H1 (cell line): Measurements from ENCODE around the gene RDH12. TPM values are rescaled to one million over a fixed set of nuclear protein-coding genes. Genes with fewer than 3 reads are reported as not detected.

Experiments
- CTCF ChIA-PET: fragments of 300-600 bp; sonication (Branson Sonifier 250); formaldehyde crosslinking; loops from one replicate; lab custom pipeline; 2021; ENCODE audit not compliant: partially characterized antibody; lab: Charles Lee
- POLR2A ChIA-PET: fragments of 300-600 bp; sonication (Branson Sonifier 250); formaldehyde crosslinking; loops from one replicate; lab custom pipeline; 2021; ENCODE audit warnings: inconsistent platforms; ENCODE audit not compliant: partially characterized antibody; lab: Charles Lee
- DNase-seq, 2 experiments: peaks; one replicate each; pipeline versions ENCODE4 v3.0.0 to v3.0.0-alpha.2; 2010 to 2022; ENCODE audit warnings: low spot score in 2 of 2, low read depth in 1 of 2, mixed read lengths in 1 of 2
- FAIRE-seq: peaks from 2 replicates; lab custom pipeline; 2011; peaks lifted over from hg19 to GRCh38; lab: Jason Lieb, UNC
- H2AFZ ChIP-seq: 2 replicates; pipeline ENCODE4 v1.8.1; 2012; ENCODE audit warnings: low read length, inconsistent platforms
- H2AK5ac ChIP-seq: 2 replicates; pipeline ENCODE4 v1.6.1; 2013; ENCODE audit warnings: low read depth, low read length
- H2BK120ac ChIP-seq: replicated peaks from 2 replicates; pipeline ENCODE3; 2013; ENCODE audit warnings: low read depth, low read length, inconsistent platforms
- H2BK12ac ChIP-seq: 2 replicates; pipeline ENCODE4 v1.6.1; 2013; ENCODE audit warnings: low read depth, low read length
- H2BK15ac ChIP-seq: 2 replicates; pipeline ENCODE4 v1.6.1; 2013; ENCODE audit warnings: low read length
- H2BK20ac ChIP-seq: 2 replicates; pipeline ENCODE4 v1.6.1; 2013; ENCODE audit warnings: low read length
- H2BK5ac ChIP-seq: 2 replicates; pipeline ENCODE4 v1.6.1; 2013; ENCODE audit warnings: low read depth, low read length
- H3K14ac ChIP-seq: 2 replicates; pipeline ENCODE4 v1.6.1; 2013; ENCODE audit warnings: inconsistent platforms; ENCODE audit not compliant: insufficient read length
- H3K18ac ChIP-seq: 2 replicates; pipeline ENCODE4 v1.6.1; 2013; ENCODE audit warnings: low read length; ENCODE audit errors: extremely low read depth
- H3K23ac ChIP-seq: 2 replicates; pipeline ENCODE4 v1.6.1; 2013; ENCODE audit warnings: inconsistent platforms; ENCODE audit not compliant: insufficient read length
- H3K23me2 ChIP-seq: 2 replicates; pipeline ENCODE4 v1.6.1; 2013; ENCODE audit warnings: low read depth, low read length
- H3K27ac ChIP-seq: 2 replicates; pipeline ENCODE4 v1.6.1; 2011; ENCODE audit warnings: low read depth, low read length, inconsistent platforms
- H3K27me3 ChIP-seq, 4 experiments: replicated peaks in 1 of 4; 1 replicate in 1 of 4; 2 replicates in 3 of 4; pipeline versions ENCODE4 v1.6.1 to v1.8.1; 2011 to 2013; ENCODE audit warnings: low read length in 3 of 4, mild to moderate bottlenecking in 3 of 4, inconsistent platforms in 2 of 4, mixed read lengths in 2 of 4, moderate library complexity in 1 of 4; ENCODE audit not compliant: control insufficient read depth in 3 of 4, insufficient read depth in 3 of 4; ENCODE audit errors: extremely low read depth in 1 of 4
- H3K36me3 ChIP-seq, 4 experiments: 2 replicates each; pipeline versions ENCODE4 v1.6.1 to v1.8.1; 2011 to 2013; ENCODE audit warnings: mild to moderate bottlenecking in 4 of 4, low read length in 3 of 4, moderate library complexity in 2 of 4, control low read depth in 1 of 4, inconsistent platforms in 1 of 4; ENCODE audit not compliant: insufficient read depth in 4 of 4, control insufficient read depth in 2 of 4
- H3K4ac ChIP-seq: replicated peaks from 2 replicates; pipeline ENCODE3; 2013; ENCODE audit warnings: low read length, low read depth, mixed read lengths, inconsistent platforms; ENCODE audit not compliant: insufficient read length
- H3K4me1 ChIP-seq, 4 experiments: replicated peaks in 1 of 4; 1 replicate in 1 of 4; 2 replicates in 3 of 4; pipeline versions ENCODE4 v1.6.1 to v1.8.1; 2011 to 2013; ENCODE audit warnings: low read length in 3 of 4, inconsistent platforms in 2 of 4, mixed read lengths in 1 of 4; ENCODE audit not compliant: insufficient read depth in 4 of 4, control insufficient read depth in 3 of 4
- H3K4me2 ChIP-seq, 2 experiments: 2 replicates each; pipeline versions ENCODE4 v1.6.1 to v1.8.1; 2011 to 2013; ENCODE audit warnings: low read depth in 2 of 2, low read length in 2 of 2, control low read depth in 1 of 2, inconsistent platforms in 1 of 2, mild to moderate bottlenecking in 1 of 2; ENCODE audit not compliant: insufficient read depth in 1 of 2
- H3K4me3 ChIP-seq, 4 experiments: fragments of 200-600, 300-600 bp in 1 of 4; sonication (generic), shearing (Covaris generic), sonication (Bioruptor Twin) in 1 of 4; 2 replicates each; pipeline versions ENCODE4 v1.5.1 to v1.8.1; 2011 to 2016; ENCODE audit warnings: low read length in 4 of 4, low read depth in 3 of 4, control low read depth in 2 of 4, inconsistent platforms in 2 of 4, mild to moderate bottlenecking in 2 of 4, mixed read lengths in 1 of 4, moderate library complexity in 1 of 4; ENCODE audit not compliant: insufficient read depth in 2 of 4; ENCODE audit errors: extremely low read depth in 1 of 4
- H3K56ac ChIP-seq: replicated peaks from 2 replicates; pipeline ENCODE3; 2013; ENCODE audit warnings: low read depth, mild to moderate bottlenecking, mixed read lengths, low read length, inconsistent platforms; ENCODE audit not compliant: insufficient read length
- H3K79me1 ChIP-seq: 2 replicates; pipeline ENCODE4 v1.6.1; 2013; ENCODE audit warnings: low read depth, low read length, control low read depth
- H3K79me2 ChIP-seq, 2 experiments: 2 replicates each; pipeline versions ENCODE4 v1.6.1 to v1.8.1; 2012 to 2013; ENCODE audit warnings: low read length in 2 of 2, mild to moderate bottlenecking in 2 of 2, inconsistent platforms in 1 of 2; ENCODE audit not compliant: insufficient read depth in 2 of 2, control insufficient read depth in 1 of 2
- H3K9ac ChIP-seq, 4 experiments: replicated peaks in 1 of 4; 1 replicate in 1 of 4; 2 replicates in 3 of 4; pipeline versions ENCODE4 v1.6.1 to v1.8.1; 2011 to 2013; ENCODE audit warnings: low read depth in 3 of 4, low read length in 3 of 4, control low read depth in 2 of 4, mild to moderate bottlenecking in 2 of 4, moderate library complexity in 2 of 4, inconsistent platforms in 1 of 4; ENCODE audit errors: extremely low read depth in 1 of 4
- H3K9me3 ChIP-seq, 2 experiments: 2 replicates each; pipeline versions ENCODE4 v1.6.1 to v1.8.1; 2012 to 2013; ENCODE audit warnings: mild to moderate bottlenecking in 2 of 2, moderate library complexity in 2 of 2, control low read depth in 1 of 2, inconsistent platforms in 1 of 2, low read depth in 1 of 2, low read length in 1 of 2, mixed read lengths in 1 of 2; ENCODE audit not compliant: insufficient read depth in 2 of 2
- H4K20me1 ChIP-seq, 2 experiments: replicated peaks in 1 of 2; 2 replicates each; pipeline versions ENCODE3 to v1.8.1; 2011 to 2013; ENCODE audit warnings: inconsistent platforms in 2 of 2, low read length in 2 of 2, mild to moderate bottlenecking in 1 of 2; ENCODE audit not compliant: insufficient read depth in 2 of 2, control insufficient read depth in 1 of 2
- H4K5ac ChIP-seq: 2 replicates; pipeline ENCODE4 v1.6.1; 2013; ENCODE audit warnings: low read length, low read depth, mixed read lengths, inconsistent platforms; ENCODE audit not compliant: insufficient read length
- H4K8ac ChIP-seq: 2 replicates; pipeline ENCODE4 v1.8.0; 2013; ENCODE audit warnings: mild to moderate bottlenecking, moderate library complexity, low read length, inconsistent platforms; ENCODE audit not compliant: insufficient read depth; ENCODE audit errors: extremely low read depth
- H4K91ac ChIP-seq: replicated peaks from 2 replicates; pipeline ENCODE3; 2013; ENCODE audit warnings: low read length, mixed read lengths, inconsistent platforms; ENCODE audit not compliant: insufficient read length
- ATF2 ChIP-seq: IDR thresholded peaks from 2 replicates; pipeline ENCODE4 v1.6.1; 2012; ENCODE audit warnings: low read length, inconsistent platforms
- BACH1 ChIP-seq: IDR thresholded peaks from 2 replicates; pipeline ENCODE4 v1.6.1; 2012; ENCODE audit warnings: low read length, improper control_type of control experiment
- CHD1 ChIP-seq: IDR thresholded peaks from 2 replicates; pipeline ENCODE4 v1.6.1; 2012; ENCODE audit warnings: low read depth, low read length, improper control_type of control experiment
- CREB1 ChIP-seq: IDR thresholded peaks from 2 replicates; pipeline ENCODE4 v1.6.1; 2012; ENCODE audit warnings: inconsistent platforms
- JUND ChIP-seq: IDR thresholded peaks from 2 replicates; pipeline ENCODE4 v1.6.1; 2011; ENCODE audit warnings: mild to moderate bottlenecking, improper control_type of control experiment, low read length
- KDM4A ChIP-seq: IDR thresholded peaks from one replicate; pipeline ENCODE4 v1.7.1; 2012; ENCODE audit warnings: low read depth, mild to moderate bottlenecking, moderate library complexity, low read length, inconsistent platforms; ENCODE audit not compliant: severe bottlenecking
- WGBS, 2 experiments: shearing (Covaris generic) in 1 of 2; methylation state at CpG; one replicate each; pipeline versions ENCODE4 v1.1.6 to v1.1.7; 2013 to 2015; ENCODE audit warnings: low lambda C conversion rate in 2 of 2, mixed read lengths in 2 of 2, inconsistent platforms in 1 of 2, low coverage in 1 of 2, missing lambda C conversion rate in 1 of 2; ENCODE audit not compliant: insufficient replicate concordance in 2 of 2, insufficient coverage in 1 of 2, insufficient read length in 1 of 2; ENCODE audit errors: extremely low coverage in 1 of 2, missing lambda C conversion rate in 1 of 2; 5-methylcytosine and 5-hydroxymethylcytosine counted together
- polyA plus RNA-seq, 7 experiments: library from polyadenylated mRNA; depleted of rRNA in 3 of 7; stranded (reverse) in 5 of 7; unstranded in 2 of 7; fragments of >200 nt in 5 of 7; fragments of 200-250 nt in 2 of 7; gene quantifications; 1 replicate in 5 of 7; 2 replicates in 1 of 7; 4 replicates in 1 of 7; pipeline versions ENCODE4 v1.2.1 to v1.2.3, GENCODE V29; 2011 to 2013; ENCODE audit warnings: missing spikeins in 2 of 7, mixed read lengths in 2 of 7
- total RNA-seq: library from RNA; stranded (reverse); fragmentation: NEBNext Ultra II Directional; extraction: Animal tissue kit (Norgen Biotek cat#: 25700); gene quantifications from 2 replicates; pipeline ENCODE4 v1.2.1, GENCODE V29; 2021

The RDH12 gene
- total and polyA plus RNA-seq, 2 of the 8 experiments (the other 6 are each of a cell fraction or from before 2014, with no cell fraction given): 1.2 to 1.5 TPM

DNA sequence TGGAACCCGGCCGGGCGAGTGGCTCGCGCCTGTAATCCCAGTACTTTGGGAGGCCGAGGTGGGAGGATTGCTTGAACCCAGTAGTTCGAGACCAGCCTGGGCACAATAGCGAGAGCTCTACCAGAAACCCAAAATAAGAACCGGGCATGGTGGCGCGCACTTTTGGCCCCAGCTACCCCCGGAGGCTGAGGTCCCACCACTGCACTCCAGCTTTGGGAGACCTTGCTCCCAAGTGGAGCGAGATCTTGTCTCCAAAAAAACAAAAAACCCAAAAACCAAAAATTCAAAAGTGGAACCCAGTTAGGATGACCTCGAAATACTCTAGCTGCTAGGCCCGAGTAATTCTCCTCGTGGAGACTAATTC is 26.5 kb upstream of the RDH12 start:
- Histone ChIP-seq H3K79me2 (peaks cover 3 to 32% of the 10 kb centered on the region in 2 experiments; a peak in 3 of 4 replicates), H2AK5ac (no peak overlapping the region), H4K20me1 (peaks cover 13 to 16% of the 10 kb centered on the region in 2 experiments), H3K36me3 (peaks cover 5 to 29% (median 13%) of the 10 kb centered on the region in 4 experiments), H3K23me2 (no peaks in the 10 kb centered on the region; the same call in 1 of the 2 replicates), H3K79me1 (0 out of 2 replicates have a peak, but pooled peaks cover 2% of the 10 kb centered on the region), H3K23ac (no peak overlapping the region), H4K91ac (no peak overlapping the region), H4K5ac (no peak overlapping the region), H3K4me2 (peak overlapping the region; percentile 67 to 74), H3K27me3 (no peaks in the 10 kb centered on the region), H3K14ac (no peak overlapping the region), H3K27ac (peak overlapping the region; percentile 99; the same call in 1 of the 2 replicates), H3K9me3 (no peaks in the 10 kb centered on the region), H3K9ac (peak overlapping the region in 3 of 4 experiments; percentile 27 to 99 (median 99); a peak in 5 of 7 replicates), H3K56ac (no peak overlapping the region), H2BK15ac (no peak overlapping the region), H2BK120ac (no peak overlapping the region), H2BK20ac (no peak overlapping the region), H3K18ac (no peak overlapping the region), H3K4me1 (no peaks in the 10 kb centered on the region; a peak in 2 of 7 replicates), H2BK12ac (no peak overlapping the region), H3K4me3 (peak overlapping the region; percentile 77 to 96 (median 80)), H2BK5ac (peak overlapping the region; percentile 98; the same call in 1 of the 2 replicates), H4K8ac (no peak overlapping the region), H3K4ac (no peak overlapping the region), H2AFZ (no peak overlapping the region)
- DNase-seq: no peak
- no peak for FAIRE-seq
- TF ChIP-seq KDM4A (no peak), CHD1 (no peak), CREB1 (no peak), JUND (no peak), ATF2 (no peak), BACH1 (no peak)
- WGBS, 2 experiments: 39% methylated on average over 16 of the region's 16 CpGs; no CpG with 5 or more reads in 1 of the 2 experiments
- ChIA-PET CTCF (interaction anchor here (0.8 to 1.6 kb wide), 6 partner anchors 29 to 164 kb away, joined by 3 read pairs; partner anchors contain the start of genes ARG2 and PIGH), POLR2A (interaction anchor here (0.7 to 3.9 kb wide), 8 partner anchors 16 to 134 kb away, joined by 3 to 21 read pairs (median 4); partner anchors contain the start of genes ARG2, PIGH and RDH11)
